GM18909 (cell line): ENCODE measurements around the gene VSIG10.
A peak's percentile ranks its signal among the peaks of the same experiment; 100 is the strongest.
"Not testable (repeated sequence)": the region's sequence is repeated elsewhere in the genome, so short reads cannot be mapped to it uniquely, and the experiment has no call there.

Experiments
- ATAC-seq: cut with Tn5 transposase; IDR thresholded peaks from one replicate; pipeline ENCODE4 v1.9.1; 2021; ENCODE audit warnings: mild to moderate bottlenecking; ENCODE audit not compliant: unreplicated experiment, poor library complexity

The VSIG10 gene

DNA sequence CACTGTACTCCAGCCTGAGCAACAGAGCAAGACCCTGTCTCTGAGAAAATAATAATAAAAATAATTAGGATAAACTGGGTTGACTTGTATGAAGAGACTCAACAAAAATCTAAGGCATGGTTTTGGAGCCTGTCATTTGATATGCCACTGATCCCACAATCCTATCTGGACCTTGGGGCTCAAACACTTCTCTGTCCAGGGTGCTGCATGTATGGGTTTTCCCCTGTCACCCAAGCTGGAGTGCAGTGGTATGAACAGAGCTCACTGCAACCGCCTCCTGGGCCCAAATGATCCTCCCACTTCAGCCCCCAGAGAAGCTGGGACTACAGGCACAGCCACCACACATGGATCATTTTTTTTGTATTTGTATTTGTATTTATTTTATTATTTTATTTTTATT lies 5.3 kb upstream of the VSIG10 start:
- ATAC-seq, result no peak

GRCh38 chr12:118107694-118108093 lies 3.9 kb upstream of the VSIG10 start:
- no peak for ATAC-seq

DNA sequence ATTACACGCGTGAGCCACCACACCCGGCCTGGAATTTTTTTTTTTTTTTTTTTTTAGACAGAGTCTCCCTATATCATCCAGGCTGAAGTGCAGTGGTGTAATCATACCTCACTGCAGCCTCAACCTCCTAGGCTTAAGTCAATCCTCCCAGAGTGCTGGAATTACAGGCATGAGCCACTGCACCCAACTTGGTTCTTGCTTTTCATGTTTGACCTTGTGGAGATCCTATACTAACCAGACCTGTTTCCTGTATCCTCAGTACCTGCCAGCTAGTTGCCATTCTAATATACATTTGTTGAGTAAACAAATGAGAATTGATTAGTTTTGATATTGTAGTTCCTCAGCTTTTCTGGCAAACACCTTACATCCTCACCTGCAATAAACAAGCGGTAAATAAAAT lies 3.2 kb upstream of the VSIG10 start:
- ATAC-seq, result no peak

DNA sequence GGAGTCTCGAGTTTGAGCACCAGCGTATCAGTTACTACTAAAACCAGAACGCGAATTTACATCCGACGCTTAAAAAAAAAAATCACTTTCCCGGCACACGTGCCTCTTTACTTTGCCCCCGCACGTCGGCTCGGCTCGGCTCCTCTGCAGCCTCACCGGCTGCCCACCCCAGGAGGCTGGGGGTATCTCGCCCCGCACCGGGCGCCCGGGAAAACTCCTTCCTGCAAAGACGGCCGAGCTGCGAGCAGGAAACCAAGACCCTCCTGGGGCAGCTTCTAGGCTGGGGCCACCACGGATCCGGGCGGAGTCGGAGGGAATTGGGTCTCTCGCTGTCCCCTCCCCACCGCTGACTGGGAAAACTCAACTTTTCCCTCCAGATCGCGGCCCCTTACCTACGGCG lies 610 bp downstream of the VSIG10 start:
- peak; percentile 10 for ATAC-seq

GRCh38 chr12:118102609-118103008 lies 1.2 kb downstream of the VSIG10 start:
- ATAC-seq, result no peak

DNA sequence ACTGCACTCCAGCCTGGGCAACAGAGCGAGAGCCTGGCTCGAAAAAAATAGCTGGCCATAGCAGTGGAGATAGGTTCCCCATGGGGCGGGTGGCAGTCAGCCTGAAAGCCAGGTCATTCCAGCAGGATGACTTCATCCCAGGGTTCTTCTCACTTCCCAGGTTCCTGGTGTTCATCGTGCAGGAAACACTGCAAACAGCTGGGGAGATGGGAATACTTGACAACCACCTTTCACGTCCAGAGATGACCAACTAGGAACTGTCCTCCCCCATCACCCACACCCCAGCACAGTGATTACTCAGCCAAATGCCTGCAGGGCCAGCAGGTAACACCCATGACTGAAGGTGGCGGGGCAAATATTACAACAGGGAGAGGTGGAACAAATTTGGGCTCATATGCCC lies 1.7 kb downstream of the VSIG10 start:
- no peak for ATAC-seq

DNA sequence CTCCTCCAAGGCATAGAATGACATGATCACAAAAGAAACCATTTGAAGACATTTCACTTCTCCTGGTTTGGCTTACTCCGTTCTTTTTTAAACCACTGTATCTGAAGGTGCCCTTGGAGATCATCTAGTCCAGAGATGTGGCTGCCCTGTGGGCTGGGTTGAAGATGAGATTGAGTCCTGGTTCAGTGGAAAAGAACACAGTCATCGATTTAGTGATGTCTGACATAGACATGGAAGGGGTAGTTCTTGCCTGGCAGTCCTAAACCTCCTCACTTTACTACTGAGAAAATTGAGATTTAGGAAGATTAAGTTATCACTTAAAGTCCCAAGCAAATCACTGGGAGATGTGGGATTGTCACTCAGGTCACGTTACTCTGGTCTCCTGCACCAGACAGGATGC lies 2.8 kb downstream of the VSIG10 start:
- ATAC-seq, result no peak

DNA sequence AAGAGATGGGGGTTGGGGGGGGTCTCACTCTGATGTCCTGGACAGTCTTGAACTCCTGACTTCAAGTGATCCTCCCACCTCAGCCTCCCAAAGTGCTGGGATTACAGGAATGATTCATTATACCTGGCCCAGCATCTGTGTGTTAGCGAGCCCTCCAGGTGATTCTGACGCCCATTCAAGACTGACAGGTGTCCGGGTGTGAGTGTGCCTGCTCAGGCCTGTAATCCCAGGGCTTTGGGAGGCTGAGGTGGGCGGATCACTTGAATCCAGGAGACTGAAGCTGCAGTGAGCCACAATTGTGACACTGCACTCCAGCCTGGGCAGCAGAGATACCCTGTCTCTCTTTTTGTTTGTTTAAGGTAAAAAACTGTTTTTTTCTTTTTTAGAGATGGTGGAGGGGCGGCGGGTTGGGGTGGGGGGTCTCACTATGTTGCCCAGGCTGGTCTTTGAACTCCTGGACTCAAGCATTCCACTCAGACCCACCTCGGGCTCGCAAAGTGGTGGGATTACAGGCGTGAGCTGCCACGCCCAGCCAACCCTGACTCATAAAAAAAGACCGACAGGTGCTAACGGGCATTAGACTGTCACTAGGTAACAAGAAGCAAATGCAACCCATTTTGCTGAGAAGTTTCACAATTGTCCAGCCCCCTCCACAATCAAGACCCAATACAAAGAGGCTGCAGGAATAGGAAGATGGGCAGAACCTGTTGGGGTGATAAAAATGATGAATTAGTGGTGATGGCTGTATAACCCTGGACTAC lies 4.7 kb downstream of the VSIG10 start:
- ATAC-seq, result no peak

- ATAC-seq, result no peak
Observed at GRCh38 chr12:118098401-118098800, 5.4 kb downstream of the VSIG10 start.

GRCh38 chr12:118094039-118094438 lies 9.8 kb downstream of the VSIG10 start:
- ATAC-seq, result no peak

- no peak for ATAC-seq
Observed at GRCh38 chr12:118089782-118090181, 14.0 kb downstream of the VSIG10 start.

DNA sequence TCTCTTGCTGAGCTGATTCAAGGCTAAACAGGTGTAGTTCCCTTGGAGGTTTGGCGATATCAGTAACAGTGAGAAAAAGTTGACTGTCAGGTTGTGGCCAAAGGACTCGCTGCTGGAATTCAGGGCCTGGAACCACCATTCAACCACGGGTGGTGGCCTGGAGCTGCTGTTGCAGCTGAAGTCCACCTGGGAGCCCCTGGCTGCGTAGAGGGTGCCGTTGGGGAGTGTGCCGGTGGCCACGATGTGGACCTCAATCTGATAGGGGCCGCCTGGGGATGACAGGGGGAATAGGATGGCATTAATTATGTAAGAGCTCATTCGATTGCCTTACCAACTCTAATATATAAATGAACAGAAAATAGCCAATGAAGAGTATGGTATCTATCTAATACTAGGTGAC lies 21.6 kb downstream of the VSIG10 start:
- no peak for ATAC-seq

DNA sequence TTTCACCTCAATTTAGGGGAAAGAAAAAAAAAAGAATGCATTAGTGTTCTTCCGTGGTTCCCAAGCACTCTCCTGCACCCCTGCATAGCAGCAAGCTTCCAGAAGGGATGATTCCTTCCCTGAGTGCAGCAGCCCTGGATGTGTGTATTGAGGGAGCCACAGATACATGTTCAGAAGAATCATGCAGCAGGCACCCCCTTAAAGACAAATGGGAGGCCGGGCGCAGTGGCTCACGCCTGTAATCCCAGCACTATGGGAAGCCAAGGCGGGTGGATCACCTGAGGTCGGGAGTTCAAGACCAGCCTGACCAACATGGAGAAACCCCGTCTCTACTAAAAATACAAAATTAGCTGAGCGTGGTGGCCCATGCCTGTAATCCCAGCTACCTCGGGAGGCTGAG lies 22.3 kb downstream of the VSIG10 start:
- not testable (repeated sequence) for ATAC-seq

GRCh38 chr12:118073768-118074167 lies 30.0 kb downstream of the VSIG10 start:
- no peak for ATAC-seq

DNA sequence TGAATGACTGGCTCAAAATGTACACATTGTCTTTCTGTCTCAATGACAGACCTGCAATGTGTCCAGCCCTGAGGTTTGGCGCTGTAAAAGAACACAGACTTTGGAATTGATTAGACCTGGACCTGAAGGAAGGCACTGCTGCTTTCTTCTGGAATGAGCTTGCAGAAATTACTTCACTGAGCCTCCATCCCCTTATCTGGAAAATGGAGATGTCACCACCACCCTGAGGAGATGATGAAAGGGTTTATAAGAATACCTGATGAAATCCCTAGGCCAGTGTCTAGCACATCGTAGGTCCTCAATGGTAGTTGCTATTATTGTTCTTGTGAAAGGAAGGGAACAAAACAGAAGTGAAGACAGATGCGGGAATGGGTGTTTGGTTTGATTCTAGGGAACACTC lies 33.2 kb downstream of the VSIG10 start:
- no peak for ATAC-seq

DNA sequence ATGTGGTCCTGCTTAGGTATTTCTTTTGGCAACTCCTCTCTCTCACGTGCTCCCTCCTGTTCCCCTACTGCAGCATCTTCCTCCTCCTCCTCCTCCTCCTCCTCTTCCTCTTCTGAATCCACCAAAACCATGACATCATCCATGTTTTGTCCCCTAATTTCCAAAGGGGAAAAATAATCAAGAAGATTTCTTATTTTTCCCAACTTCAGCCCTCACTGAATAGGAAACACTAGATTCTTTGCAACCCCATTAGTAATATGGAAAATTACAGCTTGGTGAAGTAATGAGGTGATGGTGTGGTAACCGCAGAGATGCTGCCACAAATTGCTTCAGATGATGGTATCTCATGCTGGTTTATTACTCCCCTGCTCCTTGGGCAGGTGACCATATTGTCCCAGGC lies 35.4 kb downstream of the VSIG10 start:
- ATAC-seq, result no peak

GRCh38 chr12:118065380-118065779 lies 38.4 kb downstream of the VSIG10 start:
- no peak for ATAC-seq

GRCh38 chr12:118064608-118065007 lies 39.2 kb downstream of the VSIG10 start:
- ATAC-seq, result peak; percentile 48

GRCh38 chr12:118063576-118064391 lies 40.0 kb downstream of the VSIG10 start:
- no peak for ATAC-seq

DNA sequence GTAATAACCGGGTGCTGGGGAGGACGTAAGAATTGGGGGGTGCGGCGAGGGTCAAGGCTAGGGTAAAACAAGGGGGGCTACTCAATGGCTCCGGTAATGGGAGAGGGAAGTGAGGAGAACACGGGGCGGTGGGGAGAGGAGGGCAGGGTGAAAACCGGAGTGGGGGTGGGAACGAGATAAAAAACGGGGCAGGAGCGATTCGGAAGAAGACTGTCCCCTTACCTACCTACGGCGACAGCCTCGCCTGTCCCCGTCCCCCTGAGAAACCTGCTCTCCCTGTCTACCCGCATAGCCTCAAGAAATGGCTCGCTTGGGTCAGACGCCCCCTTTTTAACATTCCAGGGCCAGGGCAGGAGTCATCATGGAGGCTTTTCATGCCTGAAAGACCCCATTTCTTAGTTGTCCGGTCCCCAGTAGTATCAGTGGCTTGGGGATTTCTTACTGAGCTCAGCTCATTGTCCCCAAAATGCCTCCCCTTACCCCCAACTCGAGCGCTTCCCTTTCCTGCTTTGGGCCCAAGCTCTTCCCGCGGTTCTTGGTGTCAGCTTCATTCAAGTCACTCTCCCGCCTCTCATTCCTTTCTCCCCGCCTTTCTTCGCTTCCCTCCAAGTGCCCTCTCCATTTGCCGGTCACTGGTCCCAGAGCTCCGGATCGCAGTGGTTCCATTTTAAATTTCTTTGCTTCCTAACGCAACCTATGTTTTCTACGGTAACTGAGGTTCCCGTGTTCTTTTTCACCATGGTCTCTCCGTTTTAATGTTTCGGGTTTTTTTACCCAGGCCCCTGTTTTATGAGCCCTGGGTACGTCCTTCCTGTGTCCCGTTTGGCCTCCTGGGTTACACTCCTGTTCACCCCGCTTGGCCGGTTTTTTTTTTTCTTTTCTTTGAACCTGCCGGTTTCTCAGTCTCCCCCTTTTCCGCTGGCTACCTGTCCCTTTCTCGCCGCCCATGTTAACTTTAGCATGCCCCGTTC lies 41.7 kb downstream of the VSIG10 start:
- ATAC-seq, result no peak
